Measurements from ENCODE around the gene GLT1D1. TPM values are rescaled to one million over a fixed set of nuclear protein-coding genes. Genes with fewer than 3 reads are reported as not detected.

The GLT1D1 gene
- total and polyA plus RNA-seq, 12 donors, result 0.07 to 3.3 (median 0.66) TPM; not detected in 1

- TF ChIP-seq CTCF (IDR thresholded peaks at IDR 0.05), result no peak
- Histone ChIP-seq H3K36me3 (no peaks in the 10 kb centered on the region), H3K27me3 (peaks cover 0 to 19% (median 6%) of the 10 kb centered on the region in 7 donors), H3K4me1 (peaks cover 0 to 11% (median 4%) of the 10 kb centered on the region in 9 donors), H3K9me3 (no peaks in the 10 kb centered on the region), H3K4me3 (no peak overlapping the region), H3K27ac (no peak overlapping the region)
- WGBS, 2 donors, result 72 to 75% methylated on average over 15 of the region's 15 CpGs
- intact Hi-C loops (cut with DNase I), result no loop called here
- ATAC-seq (no peak), DNase-seq (no peak)
Observed at GRCh38 chr12:128861226-128862016, 8.1 kb downstream of the GLT1D1 start.

DNA sequence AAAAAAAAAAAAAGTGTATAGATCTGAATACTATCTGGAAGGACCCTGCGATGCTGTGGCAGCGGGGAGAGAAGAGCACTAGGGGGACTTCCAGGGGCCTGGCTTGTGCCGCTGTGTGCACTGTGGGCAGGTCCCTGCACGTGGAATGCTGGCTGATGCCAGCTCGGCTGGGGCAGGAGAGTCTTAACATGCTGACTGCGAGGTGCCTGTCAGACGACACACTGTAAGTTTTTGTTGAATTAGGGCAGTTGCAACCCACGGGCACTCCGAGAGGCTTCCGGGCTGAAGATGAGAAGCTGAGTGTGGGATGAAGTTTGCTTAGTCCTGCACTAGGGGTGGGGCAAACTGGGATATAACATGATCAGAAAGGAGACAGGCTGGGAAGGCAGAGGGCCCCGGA is 10.7 kb downstream of the GLT1D1 start:
- Histone ChIP-seq H3K4me1 (peaks cover 0 to 11% (median 4%) of the 10 kb centered on the region in 9 donors), H3K27me3 (peaks cover 0 to 17% (median 6%) of the 10 kb centered on the region in 7 donors), H3K36me3 (no peaks in the 10 kb centered on the region), H3K27ac (no peak overlapping the region), H3K4me3 (no peak overlapping the region), H3K9me3 (no peaks in the 10 kb centered on the region)
- TF ChIP-seq CTCF (IDR thresholded peaks at IDR 0.05), result no peak
- ATAC-seq (peak in 3 of 8 donors; percentile 26 to 45 (median 36)), DNase-seq (no peak)
- 48 to 67% methylated on average over 11 of the region's 11 CpGs for WGBS, 2 donors
- intact Hi-C loops (cut with DNase I), result no loop called here

- peaks cover 0 to 11% (median 4%) of the 10 kb centered on the region in 9 donors for H3K4me1 ChIP-seq
- no peak for TF ChIP-seq CTCF (IDR thresholded peaks at IDR 0.05)
- intact Hi-C loops (cut with DNase I), result no loop called here
- DNase-seq (peak; percentile 15 to 77), ATAC-seq (peak; percentile 73 to 97 (median 94))
- H3K27ac ChIP-seq, result no peak overlapping the region
- H3K36me3 ChIP-seq, result no peaks in the 10 kb centered on the region
- H3K27me3 ChIP-seq, result peaks cover 0 to 17% (median 6%) of the 10 kb centered on the region in 7 donors
- no peak overlapping the region for H3K4me3 ChIP-seq
- H3K9me3 ChIP-seq, result no peaks in the 10 kb centered on the region
- WGBS, 2 donors, result 44 to 48% methylated on average over 9 of the region's 9 CpGs
Observed at GRCh38 chr12:128864516-128865186, 11.4 kb downstream of the GLT1D1 start.

GRCh38 chr12:128867466-128867865 is 14.2 kb downstream of the GLT1D1 start:
- TF ChIP-seq CTCF (IDR thresholded peaks at IDR 0.05), result no peak
- ATAC-seq (no peak), DNase-seq (no peak)
- no peak overlapping the region for H3K4me3 ChIP-seq
- H3K4me1 ChIP-seq, result peaks cover 0 to 11% (median 4%) of the 10 kb centered on the region in 9 donors
- no peaks in the 10 kb centered on the region for H3K9me3 ChIP-seq
- no peak overlapping the region for H3K27ac ChIP-seq
- no peaks in the 10 kb centered on the region for H3K36me3 ChIP-seq
- peaks cover 0 to 11% (median 6%) of the 10 kb centered on the region in 7 donors for H3K27me3 ChIP-seq
- intact Hi-C loops (cut with DNase I), result no loop called here
- 42 to 57% methylated on average over 13 of the region's 13 CpGs for WGBS, 2 donors

All from heart right ventricle (tissue), 16 donors.